GM18526 (cell line): ENCODE measurements around the gene IL19.

ENCODE experiments used
- POLR2A ChIP-seq: IDR thresholded peaks from 3 replicates; pipeline ENCODE4 v1.6.1; 2011; ENCODE audit not compliant: insufficient read length; ENCODE audit errors: extremely low read depth

Gene IL19

DNA sequence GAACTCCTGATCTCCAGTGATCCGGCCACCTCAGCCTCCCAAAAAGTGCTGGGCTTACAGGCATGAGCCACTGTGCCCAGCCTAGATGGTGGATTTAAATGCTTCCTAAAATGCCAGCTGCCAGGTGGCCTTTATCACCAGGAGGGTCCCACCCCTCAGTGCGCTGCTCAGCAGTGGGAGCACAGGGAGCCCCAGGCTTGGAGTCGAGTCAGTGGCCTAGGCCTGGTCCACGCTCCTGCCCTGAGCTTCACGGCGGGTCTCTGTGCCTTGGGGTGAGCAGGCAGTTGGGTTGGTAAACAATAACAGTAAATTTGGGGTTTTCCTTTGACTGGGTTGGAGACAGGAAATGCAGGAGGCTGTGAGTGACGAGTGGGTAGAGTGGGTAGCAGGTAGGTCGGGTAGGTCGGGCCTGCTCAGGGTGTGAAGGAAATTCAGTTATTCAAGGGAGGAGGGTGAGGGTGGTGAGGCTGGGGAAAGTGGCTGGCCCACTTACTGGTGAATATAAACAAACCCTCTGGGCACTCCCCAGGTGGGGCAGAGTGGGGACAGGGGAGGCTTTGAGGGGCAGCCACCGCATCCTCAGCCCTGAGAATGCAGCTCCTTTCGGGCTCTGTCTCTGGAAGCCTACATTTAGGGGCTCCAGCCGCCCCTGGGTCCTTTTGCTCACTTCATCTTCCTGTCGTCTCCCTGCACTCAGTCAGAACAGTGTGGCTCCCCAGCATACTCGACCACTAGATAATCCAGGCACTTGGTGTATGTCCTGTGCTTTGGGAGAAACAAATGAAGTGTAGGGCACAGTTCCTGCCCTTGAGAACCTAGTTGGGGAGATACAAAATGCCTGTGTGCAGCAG, 33.5 kb upstream of the IL19 start:
- TF ChIP-seq POLR2A = no peak

DNA sequence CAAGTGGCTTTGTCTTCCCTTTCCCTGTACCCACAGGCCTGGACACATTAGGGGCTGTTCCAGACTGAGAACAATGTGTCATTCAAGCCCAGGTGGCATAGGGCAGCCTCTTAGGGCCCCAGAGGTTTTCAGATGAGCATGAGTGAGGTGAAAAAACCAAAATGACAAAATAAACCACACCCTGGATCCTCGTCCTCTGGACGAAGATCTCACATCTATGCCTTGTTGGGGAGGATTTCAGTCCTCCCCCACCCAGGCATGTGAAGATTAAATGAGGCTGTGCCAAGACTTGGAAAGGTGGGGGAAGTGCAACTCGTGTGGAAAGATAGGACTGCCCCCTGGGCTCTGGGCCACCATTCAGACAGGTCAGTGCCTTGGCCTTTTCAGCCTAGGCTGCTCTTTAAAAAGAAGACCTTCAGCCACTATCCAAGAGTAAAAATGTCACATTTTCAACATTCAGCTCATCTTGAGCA, 32.8 kb upstream of the IL19 start:
- no peak for TF ChIP-seq POLR2A

DNA sequence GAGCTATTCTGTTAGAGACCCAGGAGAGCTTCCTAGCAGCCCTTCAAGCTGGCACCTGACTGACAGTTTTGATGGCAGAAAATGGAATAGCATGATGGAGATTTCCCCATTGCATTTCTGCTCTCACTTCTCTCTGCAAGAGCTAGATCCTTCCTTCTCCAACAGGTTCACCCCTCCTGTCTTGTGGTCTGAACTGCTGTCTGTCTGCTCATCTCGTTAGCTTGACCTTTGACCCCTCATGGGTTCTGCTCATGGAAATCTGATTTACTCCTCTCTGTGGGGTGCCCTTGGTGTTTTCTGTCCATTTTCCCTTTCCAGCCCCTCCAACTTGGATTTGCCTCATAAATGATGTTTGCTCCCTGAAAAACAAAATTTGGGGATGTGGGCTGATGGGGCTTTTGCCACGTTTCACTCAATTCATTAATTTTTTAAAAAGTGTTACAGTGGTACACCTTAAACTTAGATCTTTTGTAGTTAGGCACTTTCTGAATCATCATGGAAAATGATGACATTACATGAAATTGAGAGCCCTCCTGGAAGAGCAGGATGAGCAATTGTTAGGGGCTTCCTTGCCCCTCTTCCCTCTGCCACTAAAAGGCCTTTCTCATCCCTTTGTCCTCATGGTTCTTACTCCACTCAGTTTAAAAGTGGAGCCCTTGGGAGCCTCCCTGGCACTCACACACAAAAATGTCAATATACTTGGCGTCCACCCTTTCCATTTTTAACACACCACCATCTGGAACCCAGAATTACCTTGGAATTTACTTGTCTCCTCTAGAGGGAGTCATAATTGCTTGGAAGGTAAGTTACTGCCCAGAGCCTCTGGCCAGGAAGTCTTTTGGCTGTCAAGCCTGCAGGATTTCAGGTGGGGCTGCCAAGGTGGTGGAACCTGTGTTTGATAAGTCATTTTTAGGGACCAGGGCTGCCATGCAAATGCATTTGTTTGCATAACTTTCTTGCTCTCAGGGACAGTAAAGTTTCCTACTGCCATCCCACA, 31.9 kb upstream of the IL19 start:
- no peak for TF ChIP-seq POLR2A

DNA sequence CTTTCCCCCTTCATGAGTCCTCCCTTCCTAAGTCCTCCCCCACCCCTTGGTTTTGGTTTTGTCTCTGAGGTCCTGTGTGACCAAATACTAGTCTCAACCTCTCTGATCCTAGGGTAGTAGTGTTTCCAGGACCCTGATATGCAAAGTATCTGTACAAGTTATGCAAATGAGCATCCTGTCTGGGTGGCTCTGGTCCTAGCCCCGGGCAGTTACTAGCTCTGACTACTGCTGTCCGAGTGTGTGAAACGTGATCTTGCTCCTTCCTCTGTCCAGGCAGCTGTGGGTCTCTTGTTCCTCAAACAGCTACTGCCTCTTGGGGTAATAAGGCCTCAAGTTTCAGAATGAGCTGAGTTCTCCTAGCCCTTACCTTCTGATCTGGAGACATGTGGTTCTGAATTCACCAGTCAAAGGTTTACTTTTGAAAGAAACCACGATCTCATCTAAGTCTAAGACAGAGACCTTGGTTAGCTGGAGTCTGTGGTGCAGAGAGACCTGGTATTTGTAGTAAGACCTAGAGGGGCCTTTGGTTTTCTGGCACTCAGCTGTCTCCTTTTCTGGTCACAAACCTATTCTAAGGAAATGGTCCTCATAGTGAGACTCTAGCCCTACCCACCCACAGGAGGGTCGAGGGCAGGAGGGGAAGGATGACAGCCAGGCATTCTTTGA, 31.0 kb upstream of the IL19 start:
- peak; percentile 49 for TF ChIP-seq POLR2A

DNA sequence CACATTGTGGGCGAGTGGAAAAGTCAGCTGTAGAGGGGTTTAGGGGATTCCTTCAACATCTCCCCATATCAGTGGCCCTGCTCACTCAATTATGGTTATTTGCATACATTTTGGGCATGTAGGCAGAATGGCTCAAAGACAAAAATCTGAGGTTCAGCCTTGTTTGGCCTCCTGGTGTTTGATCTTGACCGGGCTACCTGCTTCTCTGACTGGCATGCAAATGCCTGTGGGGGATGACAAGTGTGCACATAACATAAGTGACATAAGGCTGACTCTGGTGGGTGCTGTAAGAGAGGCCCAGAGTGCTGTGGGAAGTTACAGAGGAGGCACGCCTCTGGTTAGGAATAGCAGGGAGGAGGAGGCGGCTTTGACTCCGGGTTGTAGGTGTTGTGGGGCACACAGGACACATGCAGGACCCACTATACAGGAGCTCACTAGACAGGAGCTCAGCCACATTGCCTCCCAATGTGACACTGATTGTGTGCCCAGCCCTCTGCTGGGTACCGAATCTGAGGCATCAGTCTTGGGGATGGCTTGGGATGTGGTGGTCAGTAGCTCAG, 29.4 kb upstream of the IL19 start:
- TF ChIP-seq POLR2A = peak; percentile 23

DNA sequence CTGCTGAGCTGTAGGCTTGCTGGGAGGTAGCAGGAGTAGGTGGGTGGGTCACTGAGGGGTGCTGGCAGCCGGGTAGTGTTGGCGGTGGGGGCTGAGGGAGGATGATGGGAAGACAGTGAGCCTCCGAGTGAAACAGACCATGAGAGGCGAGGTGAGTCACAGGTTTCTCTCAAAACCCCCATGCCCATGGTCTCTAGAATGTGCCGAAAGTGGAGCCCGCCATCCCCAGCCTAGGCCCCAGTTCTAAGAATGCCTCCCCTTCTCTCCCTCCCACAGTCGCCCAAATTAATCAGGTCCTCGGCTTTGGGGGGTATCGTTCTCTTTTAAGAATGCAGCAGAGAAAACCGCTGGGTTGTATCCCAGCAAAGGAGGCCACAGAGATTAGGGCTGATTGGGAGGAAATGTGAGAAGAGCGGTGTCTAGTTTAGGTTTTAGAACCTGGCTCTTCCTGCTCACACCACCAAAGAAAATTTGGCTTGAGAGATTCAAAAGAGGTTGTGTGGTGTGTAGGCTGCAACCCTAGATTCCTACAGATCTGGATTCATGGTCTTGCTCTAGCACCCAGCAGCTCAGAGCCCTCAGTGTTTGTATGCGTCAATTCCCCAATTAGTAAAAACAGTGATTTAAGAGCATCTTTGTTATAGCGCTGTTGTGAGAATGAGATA, 27.7 kb upstream of the IL19 start:
- TF ChIP-seq POLR2A = no peak

DNA sequence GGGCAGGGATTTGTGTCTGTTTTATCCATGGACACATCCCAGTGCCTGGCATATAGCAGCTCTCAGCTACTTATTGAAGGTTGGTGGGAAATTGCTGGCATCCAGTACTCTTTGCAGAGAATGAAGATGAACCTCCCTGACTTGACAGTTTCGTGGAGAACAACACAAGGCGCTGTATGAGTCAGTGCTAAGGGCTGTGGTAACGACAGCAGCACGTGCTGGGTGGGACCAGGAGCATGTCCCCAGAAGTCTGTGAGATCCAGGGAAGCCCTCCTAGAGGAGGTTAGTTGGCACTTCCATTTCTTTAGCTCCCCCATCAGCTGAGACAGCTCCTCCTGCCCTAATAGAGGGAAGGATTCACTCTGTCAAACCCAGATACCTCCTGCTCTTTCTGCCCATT, 25.9 kb upstream of the IL19 start:
- no peak for TF ChIP-seq POLR2A

DNA sequence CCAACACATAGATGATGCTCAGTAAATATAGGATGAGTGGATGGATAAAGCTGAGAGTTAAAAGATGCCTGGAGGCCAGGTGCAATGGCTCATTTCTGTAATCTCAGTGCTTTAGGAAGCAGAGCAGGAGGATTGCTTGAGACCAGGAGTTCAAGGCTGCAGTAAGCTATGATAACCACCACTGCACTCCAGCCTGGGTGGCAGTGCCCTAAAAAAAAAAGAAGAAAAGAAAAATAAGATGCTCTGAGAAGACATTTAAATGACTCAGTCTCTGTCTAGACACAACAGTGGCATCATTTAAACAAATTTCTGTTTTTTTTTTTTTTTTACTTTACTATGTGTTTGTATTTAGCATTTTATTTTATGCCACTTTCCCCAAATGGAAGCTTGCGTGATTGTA, 25.3 kb upstream of the IL19 start:
- TF ChIP-seq POLR2A = no peak

DNA sequence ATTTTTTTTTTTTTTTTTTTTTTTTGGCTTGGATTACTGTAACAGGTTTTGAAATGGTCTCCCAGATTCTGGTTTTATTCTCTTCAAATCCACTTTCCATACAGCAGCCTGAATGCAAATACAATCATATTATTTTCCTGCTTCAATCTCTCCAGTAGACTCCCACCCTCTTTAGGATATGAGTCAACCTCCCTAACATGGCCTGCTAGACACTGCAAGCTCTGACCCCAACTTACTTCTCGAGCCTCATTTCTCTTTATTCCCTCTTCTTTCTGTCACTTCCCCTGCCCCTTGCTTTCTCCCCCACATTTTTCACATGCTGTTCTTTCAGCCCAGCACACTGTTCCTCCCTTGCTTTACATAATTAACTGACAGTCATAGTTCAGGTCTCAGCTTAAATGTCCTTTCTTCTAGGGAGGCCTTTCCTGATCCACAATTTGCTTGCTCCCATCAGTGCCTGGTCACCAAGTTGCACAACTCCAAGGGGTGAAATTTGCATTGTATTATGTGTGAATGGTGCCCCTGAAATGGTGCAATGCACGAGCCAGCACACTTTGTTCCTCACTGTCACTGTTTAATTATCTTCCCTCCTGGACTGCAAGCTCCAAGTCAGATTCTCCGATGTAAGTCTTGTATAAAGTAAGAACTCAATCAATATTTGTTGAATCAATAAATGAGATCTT, 22.1 kb upstream of the IL19 start:
- no peak for TF ChIP-seq POLR2A

DNA sequence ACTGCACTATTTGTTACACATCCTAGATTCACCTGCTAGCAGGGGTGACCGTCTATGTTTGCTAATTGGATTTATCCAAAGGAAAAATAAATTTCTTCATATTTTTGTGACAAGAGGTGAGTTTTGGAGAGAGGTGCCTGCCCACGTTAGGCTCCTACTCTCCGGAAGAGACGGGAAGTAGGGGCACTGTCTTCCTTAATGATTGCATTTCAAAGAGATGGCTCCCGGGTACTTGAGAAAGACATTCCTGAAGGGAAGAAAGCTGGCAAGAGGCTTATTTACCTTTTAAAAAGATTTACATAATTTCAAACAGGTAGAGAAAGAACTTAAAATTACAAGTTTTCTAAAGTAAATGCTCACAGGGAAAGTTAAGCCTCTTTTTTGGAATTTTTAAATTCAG, 18.7 kb upstream of the IL19 start:
- no peak for TF ChIP-seq POLR2A

DNA sequence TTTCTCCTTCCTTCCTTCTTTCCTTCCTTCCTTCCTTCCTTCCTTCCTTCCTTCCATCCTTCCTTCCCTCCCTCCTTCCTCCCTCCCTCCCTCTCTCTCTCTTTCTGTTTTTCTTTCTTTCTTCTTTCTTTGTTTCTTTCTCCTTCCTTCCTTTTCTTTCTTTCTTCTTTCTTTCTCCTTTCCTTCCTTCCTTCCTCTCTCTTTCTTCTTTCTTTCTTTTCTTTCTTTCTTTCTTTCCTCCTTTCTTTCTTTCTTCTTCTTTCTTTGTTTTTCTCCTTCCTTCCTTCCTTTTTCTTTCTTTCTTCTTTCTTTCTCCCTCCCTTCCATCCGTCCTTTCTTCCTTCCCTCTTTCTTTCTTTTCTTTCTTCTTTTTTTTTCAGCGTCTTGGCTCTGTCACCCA, 18.1 kb upstream of the IL19 start:
- no peak for TF ChIP-seq POLR2A

DNA sequence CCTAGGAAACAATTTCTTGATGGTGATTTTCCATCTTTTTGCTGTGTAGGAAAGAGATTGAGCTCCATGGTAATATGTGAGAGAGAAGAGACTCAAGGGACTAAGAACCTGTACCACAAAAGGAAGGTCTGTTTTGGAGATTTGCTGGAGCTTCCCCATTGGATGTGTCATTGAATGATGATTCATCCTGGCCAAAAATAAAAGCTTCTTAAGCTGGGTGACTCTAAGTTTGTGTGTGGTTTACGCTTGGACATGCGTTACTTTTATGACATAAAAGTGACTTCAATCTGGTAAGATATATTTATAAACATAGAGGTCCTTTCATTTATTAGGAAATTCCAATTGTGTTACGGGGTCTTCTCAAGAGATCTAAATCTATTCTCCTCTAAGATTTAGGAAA, 17.4 kb upstream of the IL19 start:
- TF ChIP-seq POLR2A = no peak

DNA sequence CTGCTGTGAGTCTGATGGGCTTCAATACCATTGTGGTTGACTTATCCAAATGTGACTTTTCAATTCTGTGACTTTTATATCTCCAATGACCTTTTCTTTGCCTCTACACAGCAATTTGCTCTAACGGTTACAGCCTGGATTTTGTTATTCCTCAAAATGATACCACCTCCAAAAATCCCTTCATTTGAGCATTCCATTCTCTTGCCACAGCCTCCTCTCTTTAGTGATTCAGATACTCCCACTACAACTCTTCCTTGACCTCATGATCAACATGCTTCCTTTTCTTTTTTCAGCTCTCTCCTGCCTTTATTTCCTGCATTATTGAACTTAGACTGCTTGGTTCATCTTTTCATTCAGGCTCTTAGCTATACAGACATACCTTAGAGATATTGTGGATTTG, 16.6 kb upstream of the IL19 start:
- TF ChIP-seq POLR2A = no peak

DNA sequence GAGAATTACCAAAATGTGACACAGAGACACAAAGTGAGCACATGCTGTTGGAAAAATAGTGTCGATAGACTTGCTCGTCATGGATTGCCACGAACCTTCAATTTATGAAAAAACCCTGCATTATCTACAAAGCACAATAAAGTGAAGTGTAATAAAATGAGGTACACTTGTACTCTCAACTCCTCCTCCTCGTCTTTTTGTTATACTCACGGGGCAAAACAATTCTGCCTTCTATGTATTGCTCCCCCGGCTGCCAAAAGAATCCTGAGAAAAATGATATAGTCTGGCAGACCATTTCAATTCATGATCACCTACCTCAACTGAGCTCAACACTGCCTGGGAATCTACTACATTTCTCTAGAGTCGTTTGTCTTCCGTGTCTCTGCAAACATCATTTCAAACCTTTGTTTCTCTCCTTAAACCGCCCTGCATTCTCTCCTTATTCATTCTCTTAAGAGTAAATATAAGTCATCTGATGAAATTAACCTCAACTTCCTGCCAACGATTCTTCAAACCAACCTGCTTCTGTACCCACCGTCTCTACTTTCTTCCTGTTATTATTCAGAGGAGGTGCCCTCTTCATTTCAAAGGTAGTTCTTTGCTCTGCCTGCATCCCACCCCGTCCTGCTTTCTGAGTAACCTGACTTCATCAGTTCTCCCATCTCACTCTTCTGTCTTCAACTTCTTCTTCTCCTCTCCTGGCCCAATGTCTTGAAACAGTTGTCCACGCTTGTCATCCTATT, 12.9 kb upstream of the IL19 start:
- no peak for TF ChIP-seq POLR2A

DNA sequence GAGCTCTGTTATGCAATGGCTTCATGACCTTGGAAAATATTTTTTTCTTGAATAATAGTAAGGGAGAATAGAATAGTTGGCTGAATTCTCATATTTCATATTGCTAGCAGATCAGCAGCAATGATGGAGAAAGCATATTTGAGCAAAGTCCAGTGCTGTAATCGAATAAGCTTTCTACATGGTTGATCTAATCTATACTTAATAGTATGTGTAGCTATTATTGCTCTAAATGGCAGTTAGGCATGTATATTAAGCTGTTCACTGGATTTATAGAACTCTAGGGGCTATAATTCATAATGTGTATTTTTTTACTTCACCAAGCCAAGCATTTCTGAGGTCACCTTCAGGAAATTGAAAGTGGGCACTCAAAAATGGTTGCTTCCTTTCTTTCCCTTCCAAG, 10.0 kb upstream of the IL19 start:
- no peak for TF ChIP-seq POLR2A
